Liver (tissue), 3 donors: ENCODE measurements around the gene CLPTM1L.
"Not testable (repeated sequence)": the region's sequence is repeated elsewhere in the genome, so short reads cannot be mapped to it uniquely, and the experiment has no call there.

Experiments
- JUND ChIP-seq, 2 donors: IDR thresholded peaks; 2 replicates each; pipeline ENCODE4 v1.6.1; 2016; ENCODE audit warnings: antibody characterized with exemption in 2 of 2
- NR2F2 ChIP-seq: IDR thresholded peaks from 2 replicates; pipeline ENCODE4 v1.6.1; 2016; ENCODE audit warnings: antibody characterized with exemption
- RAD21 ChIP-seq, 2 donors: IDR thresholded peaks; 2 replicates each; pipeline ENCODE4 v1.6.1; 2016; ENCODE audit warnings: antibody characterized with exemption in 2 of 2, mild to moderate bottlenecking in 2 of 2
- SP1 ChIP-seq: IDR thresholded peaks from 2 replicates; pipeline ENCODE4 v1.6.1; 2018; ENCODE audit warnings: antibody characterized with exemption, mild to moderate bottlenecking
- TAF1 ChIP-seq: conservative IDR thresholded peaks from 2 replicates; pipeline ENCODE4 v1.6.1; 2016; ENCODE audit warnings: antibody characterized with exemption, mild to moderate bottlenecking
- YY1 ChIP-seq: IDR thresholded peaks from 2 replicates; pipeline ENCODE4 v1.6.1; 2016; ENCODE audit warnings: antibody characterized with exemption, mild to moderate bottlenecking
- TF ChIP-seq, protein P1 (sequence below): fragments of 150-350 bp; IDR thresholded peaks from 2 replicates; pipeline ENCODE4 v1.5.1; 2017; ENCODE audit warnings: improper control_type of control experiment, low read depth, low read length; ENCODE audit not compliant: missing input control
- TF ChIP-seq, protein P2 (sequence below): IDR thresholded peaks from 2 replicates; pipeline ENCODE4 v1.6.1; 2016; ENCODE audit warnings: antibody characterized with exemption, mild to moderate bottlenecking
- TF ChIP-seq, protein P3 (sequence below): IDR thresholded peaks from 2 replicates; pipeline ENCODE4 v1.6.1; 2016; ENCODE audit warnings: antibody characterized with exemption
- TF ChIP-seq, protein P4 (sequence below): IDR thresholded peaks from 2 replicates; pipeline ENCODE4 v1.6.1; 2016; ENCODE audit warnings: antibody characterized with exemption
- donor health status: healthy.
- donor health status: healthy.

DNA sequence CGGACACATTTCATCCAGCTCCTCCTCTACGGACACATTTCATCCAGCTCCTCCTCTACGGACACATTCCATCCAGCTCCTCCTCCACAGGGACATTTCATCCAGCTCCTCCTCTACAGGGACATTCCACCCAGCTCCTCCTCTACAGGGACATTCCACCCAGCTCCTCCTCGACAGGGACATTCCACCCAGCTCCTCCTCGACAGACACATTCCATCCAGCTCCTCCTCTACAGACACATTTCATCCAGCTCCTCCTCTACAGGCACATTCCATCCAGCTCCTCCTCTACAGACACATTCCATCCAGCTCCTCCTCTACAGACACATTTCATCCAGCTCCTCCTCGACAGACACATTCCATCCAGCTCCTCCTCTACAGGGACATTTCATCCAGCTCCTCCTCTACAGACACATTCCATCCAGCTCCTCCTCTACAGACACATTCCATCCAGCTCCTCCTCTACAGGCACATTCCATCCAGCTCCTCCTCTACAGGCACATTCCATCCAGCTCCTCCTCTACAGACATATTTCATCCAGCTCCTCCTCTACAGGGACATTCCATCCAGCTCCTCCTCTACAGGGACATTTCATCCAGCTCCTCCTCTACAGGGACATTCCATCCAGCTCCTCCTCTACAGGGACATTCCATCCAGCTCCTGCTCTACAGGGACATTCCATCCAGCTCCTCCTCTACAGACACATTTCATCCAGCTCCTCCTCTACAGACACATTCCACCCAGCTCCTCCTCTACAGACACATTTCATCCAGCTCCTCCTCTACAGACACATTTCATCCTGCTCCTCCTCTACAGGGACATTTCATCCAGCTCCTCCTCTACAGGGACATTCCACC is 17.8 kb downstream of the CLPTM1L start:
- TF ChIP-seq, protein P1, sequence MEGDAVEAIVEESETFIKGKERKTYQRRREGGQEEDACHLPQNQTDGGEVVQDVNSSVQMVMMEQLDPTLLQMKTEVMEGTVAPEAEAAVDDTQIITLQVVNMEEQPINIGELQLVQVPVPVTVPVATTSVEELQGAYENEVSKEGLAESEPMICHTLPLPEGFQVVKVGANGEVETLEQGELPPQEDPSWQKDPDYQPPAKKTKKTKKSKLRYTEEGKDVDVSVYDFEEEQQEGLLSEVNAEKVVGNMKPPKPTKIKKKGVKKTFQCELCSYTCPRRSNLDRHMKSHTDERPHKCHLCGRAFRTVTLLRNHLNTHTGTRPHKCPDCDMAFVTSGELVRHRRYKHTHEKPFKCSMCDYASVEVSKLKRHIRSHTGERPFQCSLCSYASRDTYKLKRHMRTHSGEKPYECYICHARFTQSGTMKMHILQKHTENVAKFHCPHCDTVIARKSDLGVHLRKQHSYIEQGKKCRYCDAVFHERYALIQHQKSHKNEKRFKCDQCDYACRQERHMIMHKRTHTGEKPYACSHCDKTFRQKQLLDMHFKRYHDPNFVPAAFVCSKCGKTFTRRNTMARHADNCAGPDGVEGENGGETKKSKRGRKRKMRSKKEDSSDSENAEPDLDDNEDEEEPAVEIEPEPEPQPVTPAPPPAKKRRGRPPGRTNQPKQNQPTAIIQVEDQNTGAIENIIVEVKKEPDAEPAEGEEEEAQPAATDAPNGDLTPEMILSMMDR, result not testable (repeated sequence)
- not testable (repeated sequence) for TF ChIP-seq RAD21 (IDR thresholded peaks at IDR 0.05); TAF1; YY1; SP1; JUND (IDR thresholded peaks at IDR 0.05); NR2F2
- TF ChIP-seq, protein P2, sequence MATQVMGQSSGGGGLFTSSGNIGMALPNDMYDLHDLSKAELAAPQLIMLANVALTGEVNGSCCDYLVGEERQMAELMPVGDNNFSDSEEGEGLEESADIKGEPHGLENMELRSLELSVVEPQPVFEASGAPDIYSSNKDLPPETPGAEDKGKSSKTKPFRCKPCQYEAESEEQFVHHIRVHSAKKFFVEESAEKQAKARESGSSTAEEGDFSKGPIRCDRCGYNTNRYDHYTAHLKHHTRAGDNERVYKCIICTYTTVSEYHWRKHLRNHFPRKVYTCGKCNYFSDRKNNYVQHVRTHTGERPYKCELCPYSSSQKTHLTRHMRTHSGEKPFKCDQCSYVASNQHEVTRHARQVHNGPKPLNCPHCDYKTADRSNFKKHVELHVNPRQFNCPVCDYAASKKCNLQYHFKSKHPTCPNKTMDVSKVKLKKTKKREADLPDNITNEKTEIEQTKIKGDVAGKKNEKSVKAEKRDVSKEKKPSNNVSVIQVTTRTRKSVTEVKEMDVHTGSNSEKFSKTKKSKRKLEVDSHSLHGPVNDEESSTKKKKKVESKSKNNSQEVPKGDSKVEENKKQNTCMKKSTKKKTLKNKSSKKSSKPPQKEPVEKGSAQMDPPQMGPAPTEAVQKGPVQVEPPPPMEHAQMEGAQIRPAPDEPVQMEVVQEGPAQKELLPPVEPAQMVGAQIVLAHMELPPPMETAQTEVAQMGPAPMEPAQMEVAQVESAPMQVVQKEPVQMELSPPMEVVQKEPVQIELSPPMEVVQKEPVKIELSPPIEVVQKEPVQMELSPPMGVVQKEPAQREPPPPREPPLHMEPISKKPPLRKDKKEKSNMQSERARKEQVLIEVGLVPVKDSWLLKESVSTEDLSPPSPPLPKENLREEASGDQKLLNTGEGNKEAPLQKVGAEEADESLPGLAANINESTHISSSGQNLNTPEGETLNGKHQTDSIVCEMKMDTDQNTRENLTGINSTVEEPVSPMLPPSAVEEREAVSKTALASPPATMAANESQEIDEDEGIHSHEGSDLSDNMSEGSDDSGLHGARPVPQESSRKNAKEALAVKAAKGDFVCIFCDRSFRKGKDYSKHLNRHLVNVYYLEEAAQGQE, result not testable (repeated sequence)
- TF ChIP-seq, protein P3, sequence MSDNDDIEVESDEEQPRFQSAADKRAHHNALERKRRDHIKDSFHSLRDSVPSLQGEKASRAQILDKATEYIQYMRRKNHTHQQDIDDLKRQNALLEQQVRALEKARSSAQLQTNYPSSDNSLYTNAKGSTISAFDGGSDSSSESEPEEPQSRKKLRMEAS, result not testable (repeated sequence)
- TF ChIP-seq, protein P4, sequence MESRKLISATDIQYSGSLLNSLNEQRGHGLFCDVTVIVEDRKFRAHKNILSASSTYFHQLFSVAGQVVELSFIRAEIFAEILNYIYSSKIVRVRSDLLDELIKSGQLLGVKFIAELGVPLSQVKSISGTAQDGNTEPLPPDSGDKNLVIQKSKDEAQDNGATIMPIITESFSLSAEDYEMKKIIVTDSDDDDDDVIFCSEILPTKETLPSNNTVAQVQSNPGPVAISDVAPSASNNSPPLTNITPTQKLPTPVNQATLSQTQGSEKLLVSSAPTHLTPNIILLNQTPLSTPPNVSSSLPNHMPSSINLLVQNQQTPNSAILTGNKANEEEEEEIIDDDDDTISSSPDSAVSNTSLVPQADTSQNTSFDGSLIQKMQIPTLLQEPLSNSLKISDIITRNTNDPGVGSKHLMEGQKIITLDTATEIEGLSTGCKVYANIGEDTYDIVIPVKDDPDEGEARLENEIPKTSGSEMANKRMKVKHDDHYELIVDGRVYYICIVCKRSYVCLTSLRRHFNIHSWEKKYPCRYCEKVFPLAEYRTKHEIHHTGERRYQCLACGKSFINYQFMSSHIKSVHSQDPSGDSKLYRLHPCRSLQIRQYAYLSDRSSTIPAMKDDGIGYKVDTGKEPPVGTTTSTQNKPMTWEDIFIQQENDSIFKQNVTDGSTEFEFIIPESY, result not testable (repeated sequence)
